MM.1S (cell line): ENCODE results near the gene GATA5.

Source experiments
- CTCF ChIP-seq: fragments of 300-600 bp; sonication (generic); IDR thresholded peaks from 2 replicates; pipeline ENCODE4 v1.5.1; 2016; ENCODE audit warnings: antibody characterized with exemption, low read length, mixed read lengths
- EZH2 ChIP-seq: fragments of 300-600 bp; sonication (generic); optimal IDR thresholded peaks from 2 replicates; pipeline ENCODE3; 2017; ENCODE audit warnings: low read depth, mild to moderate bottlenecking, antibody characterized with exemption, low read length, mixed read lengths

- no peak for TF ChIP-seq CTCF
- no peak for TF ChIP-seq EZH2
Observed at GRCh38 chr20:62477669-62478455, 2.1 kb upstream of the GATA5 start.
